ENCODE data around the gene RPS15A.

RPS15A gene

DNA sequence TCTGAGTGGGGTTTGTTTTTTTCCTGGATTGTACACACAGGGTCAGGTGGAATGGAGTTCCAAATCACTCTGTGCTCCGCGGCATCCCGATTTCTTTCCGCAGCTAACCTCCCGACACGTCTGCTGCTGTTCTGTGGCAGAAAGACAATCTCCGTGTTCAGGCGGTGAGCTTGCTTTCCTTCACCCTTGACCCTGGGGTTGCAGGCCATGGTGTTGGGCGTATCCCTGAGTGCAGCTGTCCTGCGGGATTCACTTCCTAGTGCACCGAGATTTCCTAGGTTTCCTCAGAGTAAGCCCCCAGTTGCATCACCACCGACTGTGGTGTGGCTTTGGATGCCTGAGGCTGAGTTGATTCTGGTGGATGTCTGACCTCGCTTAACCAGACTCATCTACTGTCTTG is 19.0 kb upstream of the RPS15A start:
- H3K36me3 ChIP-seq (ENCODE audit: control insufficient read depth, insufficient read depth, low read length): peaks cover 66% of the 10 kb centered on the region
- no peak overlapping the region for H3K9ac ChIP-seq (ENCODE audit: low read depth, low read length)
- peaks cover 31% of the 10 kb centered on the region for H3K4me1 ChIP-seq (ENCODE audit: control insufficient read depth, insufficient read depth, low read length)
- H3K27ac ChIP-seq (ENCODE audit: low read depth, low read length): no peak overlapping the region
- H3K9me3 ChIP-seq (ENCODE audit: control insufficient read depth, insufficient read depth, low read length): no peaks in the 10 kb centered on the region
- H3K4me3 ChIP-seq (ENCODE audit: low read depth, low read length): no peak overlapping the region
- no peaks in the 10 kb centered on the region for H3K27me3 ChIP-seq (ENCODE audit: control insufficient read depth, insufficient read depth, low read length)

DNA sequence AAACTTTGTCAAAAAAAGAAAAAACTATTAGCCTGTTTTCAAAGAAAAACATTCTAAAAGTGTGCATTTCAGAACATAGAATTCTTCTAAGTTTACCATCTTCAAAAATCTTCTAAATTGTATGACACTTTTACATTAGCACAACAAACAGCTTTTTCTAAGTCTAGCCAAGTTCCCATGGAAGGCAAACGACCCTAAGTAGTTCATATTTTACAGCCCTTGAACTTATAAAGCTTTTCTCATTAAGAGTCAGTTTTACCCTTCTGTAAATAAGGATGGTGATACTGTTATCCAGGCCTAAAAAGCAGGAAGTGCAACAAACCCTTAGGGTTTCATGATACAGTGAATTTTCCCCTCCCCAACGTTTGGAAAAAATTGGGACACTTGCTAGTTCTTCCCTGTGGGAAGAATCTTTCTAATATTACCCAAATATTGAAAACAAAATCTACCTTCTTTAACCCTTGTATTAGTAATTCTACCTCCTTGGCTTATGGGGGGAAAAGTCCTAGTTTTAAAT is 15.2 kb upstream of the RPS15A start:
- Histone ChIP-seq H3K4me3 (ENCODE audit: low read depth, low read length) (no peak overlapping the region), H3K9me3 (ENCODE audit: control insufficient read depth, insufficient read depth, low read length) (no peaks in the 10 kb centered on the region), H3K27me3 (ENCODE audit: control insufficient read depth, insufficient read depth, low read length) (no peaks in the 10 kb centered on the region), H3K9ac (ENCODE audit: low read depth, low read length) (no peak overlapping the region), H3K4me1 (ENCODE audit: control insufficient read depth, insufficient read depth, low read length) (peaks cover 40% of the 10 kb centered on the region), H3K27ac (ENCODE audit: low read depth, low read length) (peak overlapping the region; percentile 77), H3K36me3 (ENCODE audit: control insufficient read depth, insufficient read depth, low read length) (peaks cover 35% of the 10 kb centered on the region)

DNA sequence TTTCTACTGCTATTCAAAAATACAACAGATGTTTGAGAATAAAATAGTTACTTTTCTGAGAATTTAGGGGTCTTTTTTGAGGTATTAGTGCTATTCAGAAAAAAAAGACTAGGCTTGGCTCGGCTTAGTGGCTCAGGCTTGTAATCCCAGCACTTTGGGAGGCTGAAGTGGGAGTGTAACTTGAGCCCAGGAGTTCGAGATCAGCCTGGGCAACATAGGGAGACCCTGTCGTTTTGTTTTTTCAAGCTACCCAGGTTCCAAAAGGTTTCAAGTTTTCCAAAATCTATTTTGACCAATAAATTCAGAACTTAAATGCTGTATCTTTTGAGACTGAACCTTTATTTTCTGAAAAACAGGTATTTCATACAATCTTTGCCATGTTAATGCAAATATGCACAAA is 14.4 kb upstream of the RPS15A start:
- no peaks in the 10 kb centered on the region for H3K27me3 ChIP-seq (ENCODE audit: control insufficient read depth, insufficient read depth, low read length)

DNA sequence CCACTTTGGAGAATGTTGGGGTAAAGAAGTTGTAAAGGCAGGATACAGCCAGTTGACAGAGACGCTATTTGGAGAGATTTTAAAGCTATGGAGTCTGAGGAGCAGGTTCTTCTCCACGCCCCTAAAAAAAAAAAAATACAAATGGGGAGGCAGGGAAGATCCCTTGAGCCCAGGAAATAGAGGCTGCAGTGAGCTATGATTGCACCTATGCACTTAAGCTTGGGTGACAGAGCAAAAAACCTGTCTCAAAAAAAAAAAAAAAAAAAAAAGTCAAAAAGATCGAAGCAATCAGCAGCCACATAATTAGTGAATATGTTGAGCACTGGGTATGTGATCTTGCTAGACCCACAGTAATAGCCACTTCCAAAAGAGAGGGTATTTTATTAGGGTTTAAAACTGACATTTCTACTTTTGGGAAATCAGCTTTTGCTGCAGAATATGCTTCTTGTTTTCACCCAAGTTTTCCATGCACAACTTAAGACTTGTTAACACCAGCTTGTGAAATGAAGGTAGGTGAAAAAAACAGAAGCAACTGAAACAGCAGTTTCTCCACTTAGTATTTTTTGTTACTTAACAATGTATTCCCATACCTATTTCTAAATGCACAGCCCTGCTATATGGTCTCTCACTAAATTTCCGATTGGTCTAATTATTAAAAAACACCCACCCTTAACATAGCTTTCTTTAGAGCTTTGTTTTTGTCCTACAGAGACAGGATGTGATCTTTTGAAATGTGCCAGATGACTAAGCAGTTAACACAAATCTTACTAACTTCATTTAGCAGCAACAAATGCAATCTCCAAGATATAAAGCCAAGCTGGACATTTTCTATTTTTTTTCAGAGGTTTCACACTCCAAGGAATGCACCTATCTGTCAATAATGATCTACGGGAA is 13.7 kb upstream of the RPS15A start:
- Histone ChIP-seq H3K27me3 (ENCODE audit: control insufficient read depth, insufficient read depth, low read length) (no peaks in the 10 kb centered on the region), H3K9me3 (ENCODE audit: control insufficient read depth, insufficient read depth, low read length) (no peaks in the 10 kb centered on the region), H3K4me1 (ENCODE audit: control insufficient read depth, insufficient read depth, low read length) (peaks cover 51% of the 10 kb centered on the region), H3K36me3 (ENCODE audit: control insufficient read depth, insufficient read depth, low read length) (peaks cover 28% of the 10 kb centered on the region), H3K27ac (ENCODE audit: low read depth, low read length) (peak overlapping the region; percentile 77), H3K4me3 (ENCODE audit: low read depth, low read length) (no peak overlapping the region), H3K9ac (ENCODE audit: low read depth, low read length) (no peak overlapping the region; the same call in 1 of the 2 replicates)

More for the DNA sequence above, 14.4 kb upstream of the RPS15A start:
- peaks cover 32% of the 10 kb centered on the region for H3K36me3 ChIP-seq (ENCODE audit: control insufficient read depth, insufficient read depth, low read length)
- peaks cover 46% of the 10 kb centered on the region for H3K4me1 ChIP-seq (ENCODE audit: control insufficient read depth, insufficient read depth, low read length)
- H3K9me3 ChIP-seq (ENCODE audit: control insufficient read depth, insufficient read depth, low read length): no peaks in the 10 kb centered on the region
- peak overlapping the region; percentile 77 for H3K27ac ChIP-seq (ENCODE audit: low read depth, low read length)
- H3K4me3 ChIP-seq (ENCODE audit: low read depth, low read length): no peak overlapping the region
- no peak overlapping the region; the same call in 1 of the 2 replicates for H3K9ac ChIP-seq (ENCODE audit: low read depth, low read length)

DNA sequence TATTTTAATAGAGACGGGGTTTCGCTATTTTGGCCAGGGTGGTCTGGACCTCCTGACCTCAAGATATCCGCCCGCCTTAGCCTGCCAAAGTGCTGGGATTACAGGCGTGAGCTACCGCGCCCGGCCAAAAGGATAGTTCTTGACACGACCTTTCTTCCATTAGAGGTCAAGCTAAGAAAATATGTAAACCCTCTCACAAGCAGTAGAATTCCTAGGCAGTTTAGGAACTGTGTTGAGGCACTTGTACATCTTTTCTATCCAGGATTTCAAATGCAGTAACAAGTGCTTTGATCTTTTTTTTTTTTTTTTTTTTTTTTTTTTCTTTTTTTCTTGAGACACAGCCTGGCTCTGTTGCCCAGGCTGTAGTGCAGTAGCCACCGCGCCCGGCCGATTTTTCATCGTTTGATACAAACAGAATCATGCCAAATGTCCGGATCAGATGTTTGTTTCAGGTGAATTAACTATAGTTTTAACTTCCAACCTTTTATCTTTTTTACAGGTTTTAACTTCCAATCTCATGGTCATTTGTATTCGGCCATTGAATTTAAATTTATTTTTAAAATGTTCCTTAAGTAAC is 12.7 kb upstream of the RPS15A start:
- peaks cover 51% of the 10 kb centered on the region for H3K4me1 ChIP-seq (ENCODE audit: control insufficient read depth, insufficient read depth, low read length)
- peak overlapping the region; percentile 31 for H3K27ac ChIP-seq (ENCODE audit: low read depth, low read length)
- H3K4me3 ChIP-seq (ENCODE audit: low read depth, low read length): no peak overlapping the region

DNA sequence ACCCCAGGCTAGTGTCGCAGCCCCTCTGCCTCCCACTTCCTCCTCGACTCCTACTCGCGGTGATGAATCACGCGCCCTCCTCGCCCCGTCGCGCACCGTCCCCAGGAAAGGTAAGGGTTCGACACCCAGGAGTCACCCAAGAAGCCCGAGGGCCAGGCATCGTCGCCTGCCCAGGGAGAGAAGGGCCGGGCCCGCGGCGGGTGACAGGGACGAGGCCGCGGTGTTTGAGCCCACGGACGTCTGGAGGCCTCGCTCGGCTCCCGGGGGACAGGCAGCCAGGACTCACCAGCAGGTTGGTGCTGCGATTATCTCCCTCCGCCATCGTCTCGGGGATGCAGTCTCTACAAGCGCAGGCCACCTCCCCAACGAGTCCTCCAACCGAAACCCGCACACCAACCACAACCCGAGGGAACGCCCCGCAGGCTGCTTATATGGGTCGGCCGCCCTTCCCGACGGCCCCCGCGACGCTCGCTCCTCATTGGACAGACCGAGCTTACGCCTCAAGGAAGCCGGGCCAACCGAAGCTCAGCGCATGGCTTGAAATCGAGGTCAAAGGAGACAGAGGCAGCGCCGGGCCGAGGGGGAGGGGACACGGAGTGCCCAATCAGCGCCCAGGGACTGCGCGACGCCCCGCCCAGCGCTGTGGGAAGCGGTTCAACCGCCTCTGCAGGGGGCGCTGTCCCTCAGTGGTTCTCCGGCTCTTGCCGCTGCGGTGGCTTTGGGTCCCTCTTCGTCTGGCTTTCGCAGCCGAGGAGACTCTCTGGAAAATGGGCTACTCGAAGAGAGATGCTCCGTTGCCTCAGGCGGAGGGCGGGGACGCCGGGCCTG is 11.2 kb upstream of the RPS15A start, which contains the start of gene ARL6IP1:
ARL6IP1 (minus strand) TSS at position 405 of the 828 bp plus-strand sequence; CDS start at position 322, 83 bp downstream.
- Histone ChIP-seq H3K9ac (ENCODE audit: low read depth, low read length) (peak within 1 kb of the TSS; percentile 89), H3K27me3 (ENCODE audit: control insufficient read depth, insufficient read depth, low read length) (no peaks in the 10 kb centered on the region), H3K27ac (ENCODE audit: low read depth, low read length) (peak within 1 kb of the TSS; percentile 95), H3K4me3 (ENCODE audit: low read depth, low read length) (peak within 1 kb of the TSS; percentile 92), H3K4me1 (ENCODE audit: control insufficient read depth, insufficient read depth, low read length) (peaks cover 40% of the 10 kb centered on the region), H3K36me3 (ENCODE audit: control insufficient read depth, insufficient read depth, low read length) (peaks cover 31% of the 10 kb centered on the region), H3K9me3 (ENCODE audit: control insufficient read depth, insufficient read depth, low read length) (no peaks in the 10 kb centered on the region)

More for the DNA sequence above, 12.7 kb upstream of the RPS15A start:
- H3K36me3 ChIP-seq (ENCODE audit: control insufficient read depth, insufficient read depth, low read length): peaks cover 28% of the 10 kb centered on the region
- H3K9ac ChIP-seq (ENCODE audit: low read depth, low read length): no peak overlapping the region
- H3K9me3 ChIP-seq (ENCODE audit: control insufficient read depth, insufficient read depth, low read length): no peaks in the 10 kb centered on the region
- H3K27me3 ChIP-seq (ENCODE audit: control insufficient read depth, insufficient read depth, low read length): no peaks in the 10 kb centered on the region

DNA sequence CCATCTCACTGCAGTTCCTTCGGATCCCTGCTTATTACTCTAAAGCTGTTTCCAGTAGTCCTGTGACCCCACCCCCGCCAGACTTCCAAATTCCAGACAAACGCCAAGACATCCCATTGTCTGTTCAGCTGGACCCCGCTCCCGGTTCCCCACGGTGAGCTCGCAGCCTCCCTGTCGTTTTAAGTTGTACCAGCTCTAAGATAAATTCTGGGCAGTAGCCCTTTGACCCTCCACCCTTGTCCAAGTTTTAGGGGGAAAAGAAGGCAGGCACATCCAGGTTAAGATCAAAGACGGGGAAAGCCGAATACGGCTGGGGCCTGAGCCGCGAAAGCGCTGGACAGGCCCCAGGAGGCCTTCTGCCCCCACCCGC is 10.6 kb upstream of the RPS15A start:
- H3K9me3 ChIP-seq (ENCODE audit: control insufficient read depth, insufficient read depth, low read length): no peaks in the 10 kb centered on the region
- H3K27ac ChIP-seq (ENCODE audit: low read depth, low read length): peak overlapping the region; percentile 90
- peaks cover 34% of the 10 kb centered on the region for H3K4me1 ChIP-seq (ENCODE audit: control insufficient read depth, insufficient read depth, low read length)
- peak overlapping the region; percentile 89 for H3K9ac ChIP-seq (ENCODE audit: low read depth, low read length)
- H3K27me3 ChIP-seq (ENCODE audit: control insufficient read depth, insufficient read depth, low read length): no peaks in the 10 kb centered on the region
- H3K4me3 ChIP-seq (ENCODE audit: low read depth, low read length): peak overlapping the region; percentile 92
- H3K36me3 ChIP-seq (ENCODE audit: control insufficient read depth, insufficient read depth, low read length): peaks cover 37% of the 10 kb centered on the region

DNA sequence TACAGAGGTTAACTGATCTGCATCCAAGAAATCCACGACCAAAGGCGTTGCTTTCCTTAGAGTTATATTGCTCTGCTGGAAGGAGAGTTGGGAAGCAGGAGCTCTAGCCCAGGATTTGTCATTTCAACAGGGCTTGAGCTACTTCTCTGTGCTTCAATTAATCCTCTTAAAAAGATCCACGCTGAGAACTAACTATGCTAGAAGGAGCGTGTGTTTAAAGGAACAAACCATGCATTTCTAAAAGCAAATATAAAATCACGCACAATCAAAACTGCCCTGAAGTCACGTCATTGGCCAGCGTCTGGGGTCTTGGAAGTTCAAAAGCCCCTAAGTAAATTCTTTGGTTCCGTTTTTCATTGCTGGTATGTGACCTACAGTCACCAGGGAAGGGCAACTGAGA is 10.2 kb upstream of the RPS15A start:
- Histone ChIP-seq H3K27me3 (ENCODE audit: control insufficient read depth, insufficient read depth, low read length) (no peaks in the 10 kb centered on the region), H3K4me3 (ENCODE audit: low read depth, low read length) (peak overlapping the region; percentile 92), H3K9ac (ENCODE audit: low read depth, low read length) (peak overlapping the region; percentile 89), H3K36me3 (ENCODE audit: control insufficient read depth, insufficient read depth, low read length) (peaks cover 42% of the 10 kb centered on the region), H3K9me3 (ENCODE audit: control insufficient read depth, insufficient read depth, low read length) (no peaks in the 10 kb centered on the region), H3K27ac (ENCODE audit: low read depth, low read length) (peak overlapping the region; percentile 90), H3K4me1 (ENCODE audit: control insufficient read depth, insufficient read depth, low read length) (peaks cover 30% of the 10 kb centered on the region)

DNA sequence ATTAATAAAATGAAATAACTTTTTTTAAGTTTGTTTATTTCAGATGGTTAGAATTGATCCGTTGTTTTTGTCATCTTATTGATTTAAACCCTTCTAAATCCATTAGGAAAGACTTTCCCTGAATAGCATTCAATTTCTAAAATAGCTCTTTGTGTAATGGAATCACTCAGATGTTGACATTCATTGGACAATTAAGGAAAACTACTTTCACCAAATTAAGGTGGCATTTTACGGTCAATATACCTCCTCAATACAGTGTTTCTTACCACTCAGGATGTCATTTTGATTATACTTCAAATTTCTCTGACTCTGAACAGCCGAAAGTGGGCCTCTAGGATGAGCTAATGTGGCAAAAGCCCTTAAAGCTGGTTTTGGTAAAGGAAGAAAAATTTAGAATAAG is 9.4 kb upstream of the RPS15A start:
- H3K27ac ChIP-seq (ENCODE audit: low read depth, low read length): no peak overlapping the region
- peak overlapping the region; percentile 92 for H3K4me3 ChIP-seq (ENCODE audit: low read depth, low read length)
- H3K36me3 ChIP-seq (ENCODE audit: control insufficient read depth, insufficient read depth, low read length): peaks cover 50% of the 10 kb centered on the region
- peak overlapping the region; percentile 89; the same call in 1 of the 2 replicates for H3K9ac ChIP-seq (ENCODE audit: low read depth, low read length)
- no peaks in the 10 kb centered on the region for H3K9me3 ChIP-seq (ENCODE audit: control insufficient read depth, insufficient read depth, low read length)
- no peaks in the 10 kb centered on the region for H3K27me3 ChIP-seq (ENCODE audit: control insufficient read depth, insufficient read depth, low read length)
- peaks cover 22% of the 10 kb centered on the region for H3K4me1 ChIP-seq (ENCODE audit: control insufficient read depth, insufficient read depth, low read length)

DNA sequence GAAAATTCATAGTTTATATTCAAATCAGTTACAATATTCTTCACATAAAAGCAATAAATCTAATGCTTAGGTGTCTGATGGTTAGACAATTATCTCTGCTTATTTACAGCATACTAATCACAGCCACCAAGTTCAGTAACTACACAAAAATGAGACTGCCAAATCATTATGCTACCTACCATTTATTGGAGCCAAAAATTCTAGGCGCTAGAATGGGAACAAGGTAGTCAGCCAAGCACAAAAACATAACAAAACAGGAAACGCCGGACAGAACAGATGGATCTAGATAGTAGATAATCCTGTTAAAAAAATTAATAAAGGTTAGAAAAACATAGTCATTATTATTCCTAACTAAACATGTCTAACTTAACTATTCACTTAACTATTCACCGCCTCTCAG is 7.6 kb upstream of the RPS15A start:
- H3K4me3 ChIP-seq (ENCODE audit: low read depth, low read length): no peak overlapping the region
- no peaks in the 10 kb centered on the region for H3K9me3 ChIP-seq (ENCODE audit: control insufficient read depth, insufficient read depth, low read length)
- H3K9ac ChIP-seq (ENCODE audit: low read depth, low read length): no peak overlapping the region
- no peaks in the 10 kb centered on the region for H3K27me3 ChIP-seq (ENCODE audit: control insufficient read depth, insufficient read depth, low read length)
- no peak overlapping the region for H3K27ac ChIP-seq (ENCODE audit: low read depth, low read length)
- H3K36me3 ChIP-seq (ENCODE audit: control insufficient read depth, insufficient read depth, low read length): peaks cover 67% of the 10 kb centered on the region
- H3K4me1 ChIP-seq (ENCODE audit: control insufficient read depth, insufficient read depth, low read length): peaks cover 11% of the 10 kb centered on the region
